ENCODE measurements around the gene NCK2.

The NCK2 gene

DNA sequence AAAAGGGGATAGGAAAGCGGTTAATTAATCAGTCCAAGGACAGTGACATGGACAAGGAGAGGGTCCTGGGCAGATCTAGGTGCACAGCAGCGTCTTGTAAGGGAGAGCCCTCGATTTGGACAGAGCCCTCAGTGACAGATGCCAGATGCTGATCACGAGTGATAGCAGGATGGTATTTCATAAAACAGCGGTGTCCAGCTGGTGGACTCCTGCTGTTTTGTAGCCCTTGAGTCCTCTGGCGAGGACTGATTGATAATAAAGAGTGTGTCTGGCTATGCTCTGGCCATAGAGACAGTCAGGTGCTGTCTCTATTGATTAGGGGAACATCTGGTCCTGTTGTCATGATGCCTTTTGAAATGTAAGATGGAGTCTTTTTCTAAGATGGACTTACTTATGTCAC lies 180.7 kb downstream of the NCK2 start:
- no peak for DNase-seq (ENCODE audit: low read depth in 2 of 2)

DNA sequence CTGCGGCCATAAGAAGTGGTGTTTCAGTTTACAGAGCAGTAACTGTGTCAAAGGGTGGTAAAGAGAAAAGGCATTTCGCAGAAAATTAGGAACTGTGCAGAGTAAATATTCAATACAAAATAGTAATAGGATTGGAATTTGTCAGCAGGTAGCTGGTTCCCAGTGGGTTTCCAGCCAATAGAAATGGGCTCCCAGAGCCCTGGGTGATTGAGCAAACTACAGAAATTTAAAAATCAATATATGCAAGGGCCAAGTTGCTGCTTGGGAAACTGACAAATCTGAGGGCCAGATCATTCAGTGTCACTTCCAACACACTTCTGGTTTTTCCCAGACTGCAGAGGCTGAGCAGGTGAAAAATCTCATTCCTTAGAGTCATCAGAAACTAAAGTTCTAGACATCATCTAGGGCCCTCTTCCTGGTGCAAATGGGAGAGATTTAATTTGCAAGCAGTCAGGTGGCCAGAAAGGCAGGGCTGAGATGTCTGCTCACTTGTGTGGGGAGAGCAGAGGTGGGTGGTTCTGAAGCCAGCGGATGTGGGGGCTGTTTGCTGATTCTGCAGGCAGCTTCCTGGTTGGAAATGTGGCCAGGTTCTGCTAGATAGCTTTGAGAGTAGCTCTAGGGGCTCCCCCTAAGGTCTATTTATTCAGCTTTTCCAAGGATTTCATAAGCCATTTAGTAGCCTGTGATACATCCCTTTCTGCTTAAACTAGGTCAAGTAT lies 182.4 kb downstream of the NCK2 start:
- DNase-seq (ENCODE audit: low read depth in 2 of 2), result peak in 1 of 2 donors; percentile 28

DNA sequence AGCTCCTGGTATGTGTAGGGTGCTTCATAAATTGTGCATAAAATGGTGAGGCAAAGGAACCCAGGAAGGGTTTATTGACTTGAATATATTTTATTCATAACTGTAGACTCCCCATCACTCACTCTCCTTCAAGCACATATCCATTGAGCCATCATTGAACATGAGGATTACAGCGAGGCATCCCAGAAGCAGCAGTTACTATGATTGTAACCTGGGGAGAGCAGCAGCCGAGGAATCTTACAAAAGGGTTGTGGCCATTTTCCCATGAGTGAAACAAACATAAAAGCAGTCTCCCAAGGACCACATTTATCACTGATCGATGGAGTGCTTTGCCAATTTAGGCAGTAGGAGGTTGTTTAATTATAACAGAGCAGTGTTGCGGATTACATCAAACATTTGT lies 183.4 kb downstream of the NCK2 start:
- no peak for DNase-seq (ENCODE audit: low read depth in 2 of 2)

DNA sequence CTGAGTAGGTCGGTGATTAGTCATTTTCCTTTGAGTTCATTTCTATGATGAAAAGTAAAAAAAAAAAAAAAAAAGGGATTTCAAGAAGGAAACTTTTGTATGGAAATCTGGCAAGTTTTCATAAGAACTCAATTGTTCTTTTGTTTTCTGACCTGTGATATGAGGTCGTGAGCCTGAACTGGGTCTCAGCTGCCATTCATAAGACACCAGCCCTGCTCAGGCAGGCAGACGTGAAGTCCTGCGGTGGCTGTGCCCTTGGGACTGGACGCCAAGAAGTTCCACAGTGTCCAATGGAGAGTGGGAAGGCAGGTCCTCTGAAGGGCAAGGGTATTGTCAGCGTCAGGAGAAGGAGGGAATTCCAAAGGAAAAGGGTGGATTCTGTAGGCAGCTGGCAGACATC lies 183.9 kb downstream of the NCK2 start:
- no peak for DNase-seq (ENCODE audit: low read depth in 2 of 2)

DNA sequence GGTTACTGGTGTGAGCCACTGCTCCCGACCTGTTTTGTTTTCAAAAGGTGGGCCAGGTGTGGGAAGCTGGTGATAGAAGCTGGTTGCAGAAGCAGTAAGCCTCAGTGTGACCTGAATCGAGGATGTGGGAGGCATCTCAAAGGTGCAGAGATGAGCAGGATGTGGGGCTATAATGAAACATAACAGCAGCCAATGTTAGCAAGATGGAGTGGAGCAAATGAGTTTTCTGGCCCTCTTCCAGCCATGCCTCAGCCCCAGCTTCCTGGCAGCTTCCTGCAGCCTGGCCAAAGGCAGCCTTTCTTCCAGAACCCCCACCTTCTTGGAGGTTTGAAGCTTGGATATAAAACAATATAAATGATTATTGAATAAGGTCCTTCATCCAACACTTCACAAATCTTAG lies 184.8 kb downstream of the NCK2 start:
- no peak for DNase-seq (ENCODE audit: low read depth in 2 of 2)

DNA sequence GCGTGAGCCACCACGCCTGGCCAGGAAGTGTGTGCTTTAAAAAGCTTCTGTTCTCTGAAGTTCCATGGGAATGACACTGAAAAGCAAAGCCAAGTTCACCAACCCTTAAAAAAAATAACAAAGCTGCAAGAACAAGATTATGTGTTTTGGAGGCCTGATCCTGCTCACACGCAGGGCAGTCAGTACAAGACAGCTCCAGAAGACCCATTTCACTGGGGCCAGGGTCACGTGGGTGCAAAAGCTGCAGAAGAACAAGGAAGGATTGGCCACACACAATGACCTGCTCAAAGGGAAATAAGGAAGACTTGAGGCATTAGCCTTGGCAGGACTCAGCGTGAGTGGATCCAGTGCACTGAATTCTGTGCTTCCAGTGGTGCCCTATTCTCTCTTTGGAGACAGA lies 187.9 kb downstream of the NCK2 start:
- DNase-seq (ENCODE audit: low read depth in 2 of 2), result no peak

DNA sequence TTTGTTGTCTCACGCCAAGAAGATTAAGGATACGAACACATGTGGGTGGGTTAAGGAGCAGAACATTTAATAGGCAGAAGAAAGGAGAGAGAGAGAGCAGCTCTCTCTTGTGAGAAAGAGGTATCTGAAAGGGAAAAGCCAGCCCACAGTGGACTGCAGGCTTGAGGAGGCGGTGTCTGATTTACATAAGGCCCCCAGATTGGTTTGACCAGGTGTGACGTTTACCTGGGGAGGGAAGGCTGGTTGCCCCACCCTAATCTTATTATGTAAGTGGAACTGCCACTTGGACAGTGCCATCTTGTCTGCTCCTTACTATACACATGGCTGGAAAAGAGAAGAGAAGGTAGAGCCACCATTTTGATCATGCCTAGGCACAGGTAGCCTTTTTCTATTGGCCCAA lies 189.2 kb downstream of the NCK2 start:
- DNase-seq (ENCODE audit: low read depth in 2 of 2), result no peak

DNA sequence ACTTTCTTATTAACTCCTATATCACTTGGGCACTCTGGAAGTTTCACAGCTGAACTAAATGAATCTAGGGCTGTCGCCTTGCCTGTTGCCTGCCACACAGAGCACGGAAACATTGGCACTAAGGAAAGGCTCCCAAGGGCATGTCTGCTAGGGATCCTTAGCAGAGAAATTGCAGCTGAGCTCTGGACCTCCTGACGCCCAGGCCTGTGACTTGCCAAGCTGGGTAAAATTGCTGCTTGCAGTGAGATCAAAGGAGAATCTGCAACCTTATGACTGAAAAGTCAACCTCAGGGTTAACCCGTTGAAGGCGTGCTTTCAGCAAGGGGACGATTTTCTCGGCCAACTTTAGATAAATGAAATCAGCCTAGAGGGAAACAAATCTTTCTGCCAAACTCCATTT lies 189.8 kb downstream of the NCK2 start:
- no peak for DNase-seq (ENCODE audit: low read depth in 2 of 2)

DNA sequence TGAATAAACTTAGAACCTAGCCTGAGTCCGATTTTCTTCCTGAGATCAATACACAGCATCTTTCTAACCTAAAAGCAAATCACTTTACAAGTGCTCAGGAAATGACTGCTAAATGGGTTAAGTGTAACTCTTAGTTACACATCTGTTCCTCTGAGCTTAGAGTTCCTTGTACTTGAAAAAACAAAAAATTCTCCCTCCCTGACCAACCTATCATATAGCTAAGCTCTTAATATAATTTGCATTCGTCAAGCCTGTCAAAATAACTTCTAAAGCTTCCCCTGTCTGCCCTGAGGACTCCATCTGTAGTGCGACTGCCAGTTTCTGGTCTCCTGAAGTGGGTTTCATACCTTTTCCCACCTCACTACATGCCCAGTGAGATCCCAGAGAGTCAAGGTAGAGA lies 190.4 kb downstream of the NCK2 start:
- DNase-seq (ENCODE audit: low read depth in 2 of 2), result no peak

DNA sequence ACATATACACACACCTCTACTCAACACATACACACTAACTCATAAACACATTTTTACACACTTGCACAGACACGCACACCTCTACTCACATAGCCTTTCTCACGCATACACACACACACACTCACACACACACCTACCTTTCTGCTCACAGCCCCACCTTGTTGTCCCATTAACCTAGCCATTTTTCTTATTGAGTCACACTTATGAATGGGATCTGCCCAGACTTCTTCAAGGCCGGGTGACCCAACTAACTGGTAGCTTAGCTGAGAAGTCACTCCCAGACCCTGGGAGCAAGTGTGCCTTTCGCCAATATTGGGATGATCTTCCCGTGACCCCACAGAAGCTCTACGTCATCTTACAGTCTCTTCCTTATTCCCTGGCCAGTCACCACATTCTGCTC lies 192.2 kb downstream of the NCK2 start:
- DNase-seq (ENCODE audit: low read depth in 2 of 2), result no peak

DNA sequence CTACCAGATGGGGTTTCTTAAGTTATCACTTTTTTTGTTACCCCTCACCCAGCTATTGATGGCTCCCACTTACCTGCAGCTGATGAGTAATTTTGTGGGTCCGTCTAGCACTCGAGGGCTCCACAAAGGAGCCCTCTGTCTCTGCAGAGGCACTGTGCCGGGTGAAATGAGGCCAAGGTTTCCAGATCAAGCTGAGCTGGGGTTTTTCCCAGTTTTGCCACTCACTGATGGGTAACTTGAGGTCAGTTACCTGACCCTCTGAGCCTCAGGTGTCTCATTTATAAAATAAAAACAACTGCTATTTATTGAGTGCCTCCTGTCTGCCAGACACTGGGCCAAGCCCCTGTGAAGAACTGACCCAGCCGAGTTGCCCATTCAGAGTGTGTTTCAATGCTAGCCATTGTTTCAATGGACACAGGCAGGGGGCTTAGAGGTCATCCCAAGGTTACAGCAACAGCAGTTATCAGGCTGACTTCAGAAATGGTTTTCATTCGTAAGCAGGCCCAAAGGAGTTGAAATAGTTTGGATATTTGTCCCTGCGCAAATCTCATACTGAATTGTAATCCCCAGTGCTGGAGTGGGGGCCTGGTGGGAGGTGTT lies 192.9 kb downstream of the NCK2 start:
- no peak for DNase-seq (ENCODE audit: low read depth in 2 of 2)
